C4-2B (cell line): ENCODE data around the gene BTAF1.

Experiments
- CTCF ChIP-seq: fragments of 450-650 bp; conservative IDR thresholded peaks from 2 replicates; pipeline ENCODE4 v1.5.1; 2017; ENCODE audit warnings: mild to moderate bottlenecking
- ZFX ChIP-seq: fragments of 450-650 bp; IDR thresholded peaks from 2 replicates; pipeline ENCODE4 v1.6.1; 2017

- TF ChIP-seq CTCF (no peak), ZFX (no peak)
Observed at GRCh38 chr10:91891125-91892001, 32.2 kb upstream of the BTAF1 start.
